Activated T-helper 1 cell treated with Interleukin-2 at 50 U/mL for 16 hours (primary cell): ENCODE data around the gene EDAR.

Experiments
- DNase-seq: peaks from one replicate; pipeline ENCODE4 v3.0.0-alpha.2; 2020; ENCODE audit warnings: low read depth

The EDAR gene

GRCh38 chr2:108940156-108940555 is 48.9 kb downstream of the EDAR start:
- no peak for DNase-seq

DNA sequence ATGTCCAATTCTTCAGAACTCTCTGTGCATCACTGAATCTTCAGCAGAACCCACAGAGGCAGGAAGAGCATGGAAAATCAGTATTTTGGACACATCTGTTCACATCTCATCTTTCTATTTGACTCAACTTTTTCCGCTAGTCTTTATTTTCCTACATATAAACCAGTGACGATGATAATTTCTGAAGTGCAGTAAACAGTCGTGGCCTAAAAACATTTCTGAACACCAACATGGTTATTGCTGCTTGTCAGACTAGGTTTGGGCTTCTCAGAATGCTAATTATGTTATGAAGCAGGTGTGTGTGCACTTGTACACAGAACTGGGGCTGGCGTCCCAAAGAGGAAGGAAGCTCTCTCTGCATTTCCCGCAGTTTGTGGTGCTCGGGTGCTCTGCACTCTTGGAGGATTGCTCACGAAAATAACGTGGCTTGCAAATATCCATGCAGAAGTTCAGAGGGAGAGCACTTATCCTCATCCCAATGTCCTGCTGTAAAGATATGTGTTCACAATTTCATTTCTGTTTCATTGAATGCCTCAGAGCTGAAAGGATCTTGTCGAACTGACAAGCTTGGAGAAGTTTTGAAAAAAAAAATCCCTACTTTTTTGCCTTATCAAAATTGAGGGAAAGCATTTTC is 50.8 kb downstream of the EDAR start:
- DNase-seq = no peak

DNA sequence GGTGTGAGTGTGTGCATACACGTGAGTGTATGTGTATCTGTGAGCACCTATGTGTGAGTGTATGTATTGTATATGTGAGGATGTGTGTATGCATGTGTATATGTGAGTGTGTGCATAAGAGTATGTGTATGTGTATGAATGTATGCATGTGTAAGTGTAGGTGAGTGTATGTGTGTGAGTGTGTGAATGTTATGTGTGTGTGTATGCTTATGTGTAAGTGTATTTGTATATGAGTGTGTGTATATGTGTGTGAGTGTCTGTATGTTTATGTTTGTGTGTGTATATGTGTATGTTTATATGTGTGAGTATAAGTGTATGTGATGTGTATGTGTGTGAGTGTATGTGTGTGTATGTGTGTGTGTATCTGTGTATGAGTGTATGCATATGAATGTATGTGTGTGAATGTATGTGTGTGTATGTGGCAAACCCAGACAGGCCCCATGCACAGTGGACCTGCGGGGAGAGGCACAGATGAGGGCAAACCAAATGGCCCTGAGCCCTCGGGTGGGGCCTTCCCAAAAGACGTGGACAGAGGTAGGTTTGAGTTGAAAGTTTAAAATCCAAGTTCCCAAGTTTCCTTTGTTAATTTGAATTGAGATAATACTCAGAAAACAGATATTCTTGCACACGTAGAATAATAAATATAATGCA is 51.5 kb downstream of the EDAR start:
- no peak for DNase-seq

GRCh38 chr2:108936866-108937265 is 52.2 kb downstream of the EDAR start:
- no peak for DNase-seq

- DNase-seq = no peak
Observed at GRCh38 chr2:108936076-108936864, 52.8 kb downstream of the EDAR start.

- no peak for DNase-seq
Observed at GRCh38 chr2:108935271-108935741, 53.7 kb downstream of the EDAR start.

DNA sequence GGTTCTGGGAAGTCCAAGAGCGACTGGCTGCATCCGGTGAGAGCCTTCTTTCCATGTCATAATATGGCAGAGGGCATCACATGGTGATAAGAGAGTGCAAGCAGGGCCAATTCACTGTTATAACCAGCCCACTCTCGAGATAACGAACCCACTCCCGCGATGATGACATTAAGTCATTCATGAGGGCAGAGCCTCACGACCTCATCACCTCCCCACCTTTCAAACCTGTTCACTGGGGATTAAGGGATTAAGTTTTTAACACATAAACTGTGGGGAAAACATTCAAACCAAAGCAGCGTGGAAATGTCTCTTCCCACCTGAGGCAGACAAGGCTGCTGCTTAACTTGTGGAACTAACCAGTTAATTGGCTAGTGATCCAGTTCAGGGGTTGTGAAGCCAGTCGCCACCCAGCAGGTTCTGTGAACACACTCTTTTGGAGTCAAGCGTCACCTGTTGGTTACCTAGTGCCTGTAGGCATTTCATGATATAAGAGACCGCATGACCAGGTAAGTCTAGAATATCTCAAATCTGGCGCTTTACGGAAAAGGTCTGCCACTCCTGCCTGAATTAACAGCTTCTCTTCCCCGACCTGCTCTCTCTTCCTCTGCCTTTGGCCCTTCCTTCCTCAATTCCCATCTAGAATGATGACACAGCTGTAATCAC is 54.3 kb downstream of the EDAR start:
- DNase-seq = no peak

- DNase-seq = no peak
Observed at GRCh38 chr2:108934151-108934550, 54.9 kb downstream of the EDAR start.

GRCh38 chr2:108933691-108934117 is 55.3 kb downstream of the EDAR start:
- no peak for DNase-seq

GRCh38 chr2:108932736-108933332 is 56.2 kb downstream of the EDAR start:
- no peak for DNase-seq

GRCh38 chr2:108931372-108931771 is 57.6 kb downstream of the EDAR start:
- DNase-seq = no peak

DNA sequence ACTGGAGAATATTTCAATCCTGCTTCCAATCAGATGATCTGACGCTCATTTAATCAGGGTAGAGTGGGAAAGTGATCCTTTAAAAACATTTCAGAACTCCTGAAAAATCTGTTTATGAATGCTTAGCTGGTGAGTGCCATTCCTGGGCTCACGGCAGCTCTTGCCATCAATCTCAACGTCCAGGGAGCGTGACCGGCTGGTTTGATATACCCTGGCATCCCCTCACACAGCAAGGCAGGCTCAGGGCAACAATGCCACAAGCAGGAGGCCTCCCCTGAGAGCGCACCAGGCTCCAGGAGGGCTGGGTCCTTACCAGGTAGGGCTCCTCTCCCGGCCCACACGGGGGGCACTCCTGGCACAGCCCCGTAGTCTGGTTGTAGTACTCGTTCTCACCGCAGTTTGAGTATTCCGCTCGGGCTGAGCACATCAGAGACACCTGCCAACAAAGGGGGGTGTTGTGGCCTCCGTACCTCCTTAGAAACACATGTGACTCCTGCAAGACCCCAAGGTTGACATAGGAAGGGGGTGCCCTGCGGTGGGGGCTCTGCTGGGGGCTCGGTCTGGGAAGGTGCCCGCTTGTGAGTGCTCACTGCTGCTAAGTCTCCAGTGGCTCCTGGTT is 59.1 kb downstream of the EDAR start:
- no peak for DNase-seq

DNA sequence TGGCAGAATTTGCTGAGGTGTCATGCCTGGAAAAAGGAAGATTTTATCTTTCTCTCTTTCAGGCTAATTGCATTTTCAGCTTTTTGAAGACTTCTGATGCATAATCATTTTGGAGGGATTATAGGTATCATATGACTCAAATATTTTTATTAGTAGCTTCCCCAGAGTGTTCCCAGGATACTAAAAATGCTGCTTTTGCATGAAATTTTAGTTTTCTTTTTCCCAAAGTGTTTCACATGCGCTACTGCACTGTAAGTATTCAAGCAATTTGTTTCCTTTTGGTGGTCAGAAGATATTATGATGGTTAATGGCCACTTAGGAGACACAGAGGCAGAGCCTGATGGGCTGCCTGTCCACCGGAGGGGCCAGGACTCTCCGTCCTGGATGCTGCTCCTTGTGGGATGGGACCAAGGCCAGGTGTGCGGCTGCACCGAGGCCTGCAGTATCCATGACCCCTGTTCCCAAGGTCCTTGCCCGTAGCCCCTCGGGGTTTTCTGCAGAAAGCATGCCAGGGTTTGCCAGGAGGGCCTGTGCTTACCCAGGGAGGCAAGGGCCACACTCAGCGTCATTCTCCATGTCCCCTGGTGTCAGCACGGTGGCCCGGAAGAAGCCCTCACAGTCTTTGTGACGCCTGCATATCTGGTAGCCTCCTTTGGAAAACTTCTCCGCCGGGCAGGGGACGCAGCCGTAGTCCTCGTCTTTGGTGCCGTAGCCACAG is 60.2 kb downstream of the EDAR start:
- DNase-seq = no peak

- DNase-seq = no peak
Observed at GRCh38 chr2:108927936-108928659, 60.9 kb downstream of the EDAR start.

DNA sequence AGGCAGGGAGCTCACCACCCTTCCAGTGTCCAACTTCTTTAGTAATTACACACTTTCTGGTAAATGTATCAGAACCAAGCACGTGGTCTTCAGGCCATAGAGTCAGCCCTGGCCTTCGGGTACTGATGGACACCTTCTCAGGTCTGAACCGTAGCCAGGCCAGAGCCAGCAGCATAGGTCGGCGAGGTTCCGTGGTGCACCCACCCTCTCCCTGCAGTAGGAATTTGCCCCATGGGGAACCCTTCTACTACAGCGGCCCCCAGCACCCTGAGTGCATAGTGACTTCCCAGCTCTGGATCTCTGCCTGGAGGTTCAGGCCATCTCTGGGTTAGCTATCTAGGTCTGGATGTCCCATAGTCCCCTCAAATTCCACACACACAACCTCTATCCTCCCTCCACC is 61.6 kb downstream of the EDAR start:
- DNase-seq = no peak

GRCh38 chr2:108926561-108927380 is 62.2 kb downstream of the EDAR start:
- DNase-seq = no peak

DNA sequence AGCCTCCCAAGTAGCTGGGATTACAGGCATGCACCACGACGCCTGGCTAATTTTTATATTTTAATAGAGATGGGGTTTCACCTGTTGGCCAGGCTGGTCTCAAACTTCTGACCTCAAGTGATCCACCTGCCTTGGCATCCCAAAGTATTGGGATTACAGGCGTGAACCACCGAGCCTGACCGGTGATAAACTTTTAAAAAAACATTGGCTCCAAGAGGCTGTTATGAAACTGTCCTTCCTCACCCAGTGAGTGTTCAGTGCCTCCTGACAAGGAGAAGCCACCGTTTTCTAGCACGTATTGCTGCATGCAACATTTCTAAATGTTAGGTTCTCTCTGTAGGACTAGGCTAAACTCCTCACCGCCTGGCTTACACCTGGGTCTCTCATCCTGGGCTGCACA is 63.3 kb downstream of the EDAR start:
- DNase-seq = no peak

DNA sequence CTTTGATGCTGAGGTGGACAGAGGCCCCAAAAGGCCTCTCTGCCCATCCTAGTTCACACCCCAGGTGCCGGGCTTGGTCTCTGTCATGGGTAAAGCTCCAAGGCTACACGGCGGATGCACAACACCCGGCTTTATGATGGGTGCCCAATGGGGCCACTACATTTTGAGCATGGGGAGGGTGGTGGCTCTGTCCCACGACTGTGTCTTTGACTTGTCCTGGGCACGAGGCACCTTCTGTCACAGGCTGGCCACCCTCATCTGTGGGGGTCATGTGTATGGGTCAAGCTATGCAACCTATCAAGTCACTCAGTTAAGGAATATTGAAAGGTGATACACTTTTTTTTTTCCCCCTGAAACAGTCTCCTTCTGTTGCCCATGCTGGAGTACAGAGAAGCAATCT is 63.7 kb downstream of the EDAR start:
- no peak for DNase-seq

DNA sequence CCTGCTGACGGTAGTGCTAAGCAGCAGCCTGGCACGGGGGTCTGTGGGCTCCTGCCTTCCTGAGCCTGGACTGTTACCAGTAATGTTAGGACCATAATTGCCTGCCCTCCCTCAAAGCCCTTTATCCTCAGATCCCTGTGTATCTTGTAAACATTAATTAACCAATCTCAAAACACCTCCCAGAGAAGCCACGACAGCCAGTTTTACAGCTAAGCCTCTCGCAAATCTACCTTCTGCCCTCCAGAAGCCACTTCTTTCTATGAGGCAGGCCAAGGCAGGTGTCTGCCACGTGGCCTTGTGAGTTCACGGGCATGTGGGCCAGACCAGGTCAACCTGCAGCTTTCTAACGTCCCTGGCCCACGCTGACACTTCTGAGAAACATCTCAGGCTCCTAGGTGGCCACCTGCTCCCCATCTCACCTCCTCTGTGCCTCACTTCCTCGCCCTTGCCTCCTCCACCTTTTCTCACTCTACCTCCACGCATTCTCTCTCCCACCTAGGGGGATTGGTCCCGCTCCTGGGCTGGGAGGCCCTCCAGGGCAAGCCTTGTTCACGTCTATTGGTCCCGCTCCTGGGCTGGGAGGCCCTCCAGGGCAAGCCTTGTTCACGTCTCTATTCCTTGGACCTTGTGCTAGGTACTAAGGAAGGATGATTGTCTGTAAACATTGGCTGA is 64.3 kb downstream of the EDAR start:
- DNase-seq = no peak
